ENCODE measurements around the gene C19orf85.

DNA sequence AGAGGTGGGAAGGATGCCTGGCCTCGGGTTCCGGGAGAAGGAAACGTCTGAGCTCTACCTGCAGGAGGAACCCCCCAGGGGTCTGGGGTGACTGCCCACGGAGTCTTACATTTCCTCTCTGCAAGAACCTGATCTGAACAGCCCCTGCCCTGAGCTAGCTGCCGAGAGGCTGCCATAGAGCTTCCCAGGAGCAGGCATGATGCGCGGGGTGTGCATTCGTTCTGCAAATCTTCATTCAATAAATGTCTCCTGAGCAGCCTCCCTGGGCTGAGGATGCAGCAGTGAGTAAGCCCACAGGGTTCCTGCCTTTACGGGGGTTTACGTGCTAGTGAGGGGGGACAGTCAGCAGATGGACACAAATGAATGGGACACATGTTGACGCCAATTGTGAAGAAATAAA is 19.9 kb downstream of the C19orf85 start:
- TF ChIP-seq POLR2A (IDR thresholded peaks at IDR 0.05), result no peak
- TF ChIP-seq, protein P1, sequence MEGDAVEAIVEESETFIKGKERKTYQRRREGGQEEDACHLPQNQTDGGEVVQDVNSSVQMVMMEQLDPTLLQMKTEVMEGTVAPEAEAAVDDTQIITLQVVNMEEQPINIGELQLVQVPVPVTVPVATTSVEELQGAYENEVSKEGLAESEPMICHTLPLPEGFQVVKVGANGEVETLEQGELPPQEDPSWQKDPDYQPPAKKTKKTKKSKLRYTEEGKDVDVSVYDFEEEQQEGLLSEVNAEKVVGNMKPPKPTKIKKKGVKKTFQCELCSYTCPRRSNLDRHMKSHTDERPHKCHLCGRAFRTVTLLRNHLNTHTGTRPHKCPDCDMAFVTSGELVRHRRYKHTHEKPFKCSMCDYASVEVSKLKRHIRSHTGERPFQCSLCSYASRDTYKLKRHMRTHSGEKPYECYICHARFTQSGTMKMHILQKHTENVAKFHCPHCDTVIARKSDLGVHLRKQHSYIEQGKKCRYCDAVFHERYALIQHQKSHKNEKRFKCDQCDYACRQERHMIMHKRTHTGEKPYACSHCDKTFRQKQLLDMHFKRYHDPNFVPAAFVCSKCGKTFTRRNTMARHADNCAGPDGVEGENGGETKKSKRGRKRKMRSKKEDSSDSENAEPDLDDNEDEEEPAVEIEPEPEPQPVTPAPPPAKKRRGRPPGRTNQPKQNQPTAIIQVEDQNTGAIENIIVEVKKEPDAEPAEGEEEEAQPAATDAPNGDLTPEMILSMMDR (IDR thresholded peaks at IDR 0.05), result no peak

Measured in heart left ventricle (tissue), 13 donors.